Body of pancreas (tissue), 4 donors: ENCODE data around the gene VGLL3. TPM values are rescaled to one million over a fixed set of nuclear protein-coding genes. Genes with fewer than 3 reads are reported as not detected.
A peak's percentile ranks its signal among the peaks of the same experiment; 100 is the strongest.

ENCODE experiments used
- ATAC-seq: fragments of 150-250 bp; one replicate; pipeline ENCODE4 v1.9.1; 2016
- DNase-seq, 4 donors: peaks; one replicate each; pipeline ENCODE4 v3.0.0-alpha.2; 2019
- H3K27ac ChIP-seq, 4 donors: fragments of 200-600 bp; sonication (generic); 1 replicate in 3 of 4; 2 replicates in 1 of 4; pipeline versions ENCODE4 v1.5.1 to v1.6.1; 2016 to 2019; ENCODE audit warnings: mild to moderate bottlenecking in 1 of 4, mixed read lengths in 1 of 4, moderate library complexity in 1 of 4
- H3K27me3 ChIP-seq, 2 donors: fragments of 200-600 bp; sonication (generic); one replicate each; pipeline ENCODE4 v1.6.0; 2016; ENCODE audit warnings: mild to moderate bottlenecking in 1 of 2
- H3K36me3 ChIP-seq, 2 donors: fragments of 200-600 bp; sonication (generic); replicated peaks in 1 of 2; 2 replicates each; pipeline ENCODE4 v1.5.1; 2016; ENCODE audit warnings: low read depth in 2 of 2; ENCODE audit not compliant: insufficient read depth in 1 of 2
- H3K4me1 ChIP-seq: fragments of 200-600 bp; sonication (generic); one replicate; pipeline ENCODE4 v1.6.0; 2016
- H3K4me3 ChIP-seq, 2 donors: fragments of 200-600 bp; sonication (generic); 1 replicate in 1 of 2; 2 replicates in 1 of 2; pipeline ENCODE4 v1.5.1; 2016 to 2019
- H3K9me3 ChIP-seq, 3 donors: fragments of 200-600 bp; sonication (generic); 1 replicate in 2 of 3; 2 replicates in 1 of 3; pipeline ENCODE4 v1.5.1; 2016
- CTCF ChIP-seq, 7 experiments: fragments of 450-650 bp in 4 of 7; fragments of 200-600 bp in 3 of 7; sonication (generic) in 3 of 7; IDR thresholded peaks; one replicate each; pipeline ENCODE4 v1.5.1; 2016 to 2019; ENCODE audit warnings: antibody characterized with exemption in 7 of 7
- POLR2A ChIP-seq, 3 donors: fragments of 450-650 bp; IDR thresholded peaks; one replicate each; pipeline ENCODE4 v1.6.1; 2016; ENCODE audit warnings: antibody characterized with exemption in 3 of 3, mild to moderate bottlenecking in 2 of 3
- whole genome bisulfite sequencing, 2 donors: methylation state at CpG; one replicate each; pipeline ENCODE4 v1.1.5; 2017; 5-methylcytosine and 5-hydroxymethylcytosine counted together
- intact Hi-C: fragments of 100-400 bp; cut with DNase I; formaldehyde crosslinking; loops from one replicate; pipeline ENCODE4 v1.15.1; 2023
- total RNA-seq, 2 donors: library from RNA; depleted of rRNA; stranded (reverse); fragments of >200 nt; gene quantifications; one replicate each; pipeline ENCODE4 v1.1.0, GENCODE V29; 2016

VGLL3 gene
- total RNA-seq, result 10 to 100 TPM; 10.2 to 16.1 TPM

DNA sequence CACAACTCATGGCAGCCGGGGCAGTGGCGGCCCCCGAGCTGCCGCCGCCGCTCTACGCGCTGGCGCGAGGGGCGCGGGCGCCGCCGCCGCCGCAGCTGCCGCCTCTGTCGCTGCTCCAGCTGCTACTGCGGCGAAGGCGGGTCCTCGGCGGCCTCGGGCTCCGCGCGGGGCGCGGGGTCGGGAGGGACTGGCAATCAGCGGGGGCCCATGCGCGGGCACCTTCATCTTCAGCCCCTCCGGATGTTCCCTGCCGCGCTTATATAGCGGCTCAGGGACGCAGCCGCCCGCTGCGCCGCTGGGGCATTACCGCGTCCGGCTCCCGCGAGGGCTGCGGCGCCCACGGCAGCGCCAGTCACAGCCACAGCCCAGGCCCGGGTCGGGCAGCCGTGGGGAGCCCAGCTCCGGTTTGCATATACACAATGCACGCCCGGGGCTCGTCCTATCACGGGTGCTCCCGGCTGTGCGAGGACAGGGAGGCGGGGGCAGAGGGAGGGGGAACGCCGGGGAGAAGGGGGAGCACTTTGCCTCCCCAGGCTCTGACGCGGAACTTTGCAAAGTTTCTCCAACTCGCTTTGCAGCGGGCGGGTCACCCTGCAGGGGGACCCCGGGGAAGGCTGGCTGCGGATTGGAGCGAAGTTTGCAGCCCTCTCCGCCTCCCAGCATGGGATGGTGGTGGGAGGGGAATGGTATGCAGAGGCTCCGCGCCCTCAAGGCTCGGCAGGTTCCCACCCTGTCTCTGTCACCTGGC is at the start of gene VGLL3:
TSS of gene VGLL3 (minus strand) at position 416 of the 748 bp plus-strand sequence. CDS start at position 10, 406 bp downstream.
- peak within 1 kb of the TSS; percentile 73 to 89 (median 86) for H3K27ac ChIP-seq
- 0% methylated on average over 23 to 77 of the region's 77 CpGs for whole genome bisulfite sequencing, 2 donors
- peak within 1 kb of the TSS; percentile 44 to 65 for H3K4me3 ChIP-seq
- H3K27me3 ChIP-seq, result no peaks in the 10 kb centered on the region
- TF ChIP-seq POLR2A (IDR thresholded peaks at IDR 0.05) (peak; percentile 43 to 68 (median 66)), CTCF (IDR thresholded peaks at IDR 0.05) (peak in 3 of 7 experiments; percentile 1 to 23 (median 8))
- H3K36me3 ChIP-seq, result no peaks in the 10 kb centered on the region
- DNase-seq, result peak; percentile 71 to 77 (median 74)
- H3K4me1 ChIP-seq, result peaks cover 4% of the 10 kb centered on the region
- intact Hi-C loops, result no loop called here
- H3K9me3 ChIP-seq, result no peaks in the 10 kb centered on the region
- ATAC-seq, result peak; percentile 84

GRCh38 chr3:87037652-87038051 is 46.7 kb upstream of the VGLL3 start:
- Histone ChIP-seq H3K27me3 (no peaks in the 10 kb centered on the region), H3K4me1 (no peaks in the 10 kb centered on the region), H3K4me3 (no peak overlapping the region), H3K9me3 (no peaks in the 10 kb centered on the region), H3K36me3 (no peaks in the 10 kb centered on the region), H3K27ac (no peak overlapping the region)
- TF ChIP-seq CTCF (IDR thresholded peaks at IDR 0.05), result no peak
- 69 to 78% methylated on average over 3 of the region's 3 CpGs for WGBS, 2 donors
- ATAC-seq (no peak), DNase-seq (no peak)
- intact Hi-C loops, result no loop called here

GRCh38 chr3:87036671-87037070 is 45.7 kb upstream of the VGLL3 start:
- Histone ChIP-seq H3K4me1 (no peaks in the 10 kb centered on the region), H3K27me3 (no peaks in the 10 kb centered on the region), H3K9me3 (no peaks in the 10 kb centered on the region), H3K27ac (no peak overlapping the region), H3K36me3 (no peaks in the 10 kb centered on the region), H3K4me3 (no peak overlapping the region)
- intact Hi-C loops, result no loop called here
- no peak for TF ChIP-seq POLR2A (IDR thresholded peaks at IDR 0.05)
- TF ChIP-seq CTCF (IDR thresholded peaks at IDR 0.05), result no peak
- ATAC-seq, result no peak
- DNase-seq, result no peak
- WGBS, 2 donors, result 85 to 90% methylated on average over 6 of the region's 6 CpGs

GRCh38 chr3:87035339-87035738 is 44.4 kb upstream of the VGLL3 start:
- ATAC-seq (no peak), DNase-seq (no peak)
- WGBS, 2 donors, result 36 to 41% methylated on average over 3 of the region's 3 CpGs
- intact Hi-C loops, result no loop called here
- H3K27ac ChIP-seq, result no peak overlapping the region
- no peaks in the 10 kb centered on the region for H3K9me3 ChIP-seq
- TF ChIP-seq CTCF (IDR thresholded peaks at IDR 0.05) (no peak), POLR2A (IDR thresholded peaks at IDR 0.05) (no peak)
- H3K4me1 ChIP-seq, result no peaks in the 10 kb centered on the region
- no peaks in the 10 kb centered on the region for H3K27me3 ChIP-seq
- H3K36me3 ChIP-seq, result no peaks in the 10 kb centered on the region
- H3K4me3 ChIP-seq, result no peak overlapping the region

GRCh38 chr3:87033205-87033604 is 42.3 kb upstream of the VGLL3 start:
- Histone ChIP-seq H3K4me1 (no peaks in the 10 kb centered on the region), H3K27me3 (no peaks in the 10 kb centered on the region), H3K4me3 (no peak overlapping the region), H3K27ac (no peak overlapping the region), H3K36me3 (no peaks in the 10 kb centered on the region), H3K9me3 (no peaks in the 10 kb centered on the region)
- TF ChIP-seq CTCF (IDR thresholded peaks at IDR 0.05) (no peak), POLR2A (IDR thresholded peaks at IDR 0.05) (no peak)
- no peak for DNase-seq
- no peak for ATAC-seq
- intact Hi-C loops, result no loop called here
- WGBS, 2 donors, result 25 to 48% methylated on average over 1 of the region's 1 CpG
